Astrocyte (in vitro differentiated cells and primary cell): ENCODE data around the gene DHRS3. TPM values are rescaled to one million over a fixed set of nuclear protein-coding genes. Genes with fewer than 3 reads are reported as not detected.

ENCODE experiments used
- DNase-seq: peaks from one replicate; pipeline ENCODE4 v3.0.0-alpha.2; 2010; ENCODE audit warnings: low read depth
- FAIRE-seq: peaks from 2 replicates; lab custom pipeline; 2011; peaks lifted over from hg19 to GRCh38; lab: Jason Lieb, UNC
- H2AFZ ChIP-seq: 2 replicates; pipeline ENCODE4 v1.6.0; 2012; ENCODE audit warnings: low read depth, low read length, inconsistent platforms
- H3K27ac ChIP-seq: 2 replicates; pipeline ENCODE4 v1.5.1; 2011; ENCODE audit warnings: low read depth, low read length, inconsistent platforms
- H3K27me3 ChIP-seq: 2 replicates; pipeline ENCODE4 v1.6.0; 2011; ENCODE audit warnings: low read length, inconsistent platforms; ENCODE audit not compliant: insufficient read depth
- H3K36me3 ChIP-seq: 2 replicates; pipeline ENCODE4 v1.5.1; 2011; ENCODE audit warnings: low read length, inconsistent platforms; ENCODE audit not compliant: insufficient read depth
- H3K4me1 ChIP-seq: 2 replicates; pipeline ENCODE4 v1.5.1; 2011; ENCODE audit warnings: low read length, inconsistent platforms; ENCODE audit not compliant: insufficient read depth
- H3K4me2 ChIP-seq: 2 replicates; pipeline ENCODE4 v1.6.0; 2012; ENCODE audit warnings: low read length, inconsistent platforms
- H3K4me3 ChIP-seq: 2 replicates; pipeline ENCODE4 v1.5.1; 2011; ENCODE audit warnings: low read depth, mild to moderate bottlenecking, low read length, inconsistent platforms; ENCODE audit not compliant: insufficient read depth
- H3K79me2 ChIP-seq: 2 replicates; pipeline ENCODE4 v1.6.0; 2012; ENCODE audit warnings: mild to moderate bottlenecking, low read length, inconsistent platforms; ENCODE audit not compliant: insufficient read depth
- H3K9ac ChIP-seq: 2 replicates; pipeline ENCODE4 v1.6.0; 2012; ENCODE audit warnings: mild to moderate bottlenecking, low read length, inconsistent platforms
- H3K9me3 ChIP-seq: 2 replicates; pipeline ENCODE4 v1.5.1; 2012; ENCODE audit warnings: low read depth, mild to moderate bottlenecking, low read length, inconsistent platforms; ENCODE audit not compliant: insufficient read depth
- H4K20me1 ChIP-seq: 2 replicates; pipeline ENCODE4 v1.6.0; 2012; ENCODE audit warnings: low read length, inconsistent platforms; ENCODE audit not compliant: insufficient read depth
- H3K27ac Mint-ChIP-seq: one replicate; pipeline ENCODE4 v1.8.0; 2021; ENCODE audit warnings: mild to moderate bottlenecking, mixed read lengths; ENCODE audit not compliant: unreplicated experiment
- H3K27me3 Mint-ChIP-seq: one replicate; pipeline ENCODE4 v1.8.0; 2021; ENCODE audit warnings: low read depth, mixed read lengths; ENCODE audit not compliant: unreplicated experiment
- H3K36me3 Mint-ChIP-seq: one replicate; pipeline ENCODE4 v1.8.0; 2021; ENCODE audit warnings: low read depth, mixed read lengths; ENCODE audit not compliant: unreplicated experiment
- H3K4me1 Mint-ChIP-seq: one replicate; pipeline ENCODE4 v1.8.0; 2021; ENCODE audit warnings: low read depth, mixed read lengths; ENCODE audit not compliant: unreplicated experiment
- H3K4me3 Mint-ChIP-seq: one replicate; pipeline ENCODE4 v1.8.0; 2021; ENCODE audit warnings: mild to moderate bottlenecking, moderate library complexity, mixed read lengths; ENCODE audit not compliant: unreplicated experiment
- H3K9me3 Mint-ChIP-seq: one replicate; pipeline ENCODE4 v1.8.0; 2021; ENCODE audit warnings: mild to moderate bottlenecking, mixed read lengths; ENCODE audit not compliant: unreplicated experiment
- CTCF ChIP-seq: IDR thresholded peaks from 2 replicates; pipeline ENCODE4 v1.5.1; 2011; ENCODE audit warnings: low read depth, mild to moderate bottlenecking, inconsistent platforms, low read length, moderate library complexity; ENCODE audit not compliant: insufficient read depth
- EZH2 ChIP-seq: IDR thresholded peaks from 2 replicates; pipeline ENCODE4 v1.6.1; 2012; ENCODE audit warnings: mild to moderate bottlenecking, low read length, inconsistent platforms; ENCODE audit not compliant: insufficient read depth
- total RNA-seq: library from RNA; stranded (reverse); gene quantifications from 2 replicates; pipeline ENCODE4 v1.2.1, GENCODE V29; 2021

DHRS3 gene
- total RNA-seq, 1 donor from 2014 or later = 3.4 TPM

- no peak overlapping the region for H3K4me2 ChIP-seq
- no peak overlapping the region for H3K4me3 Mint-ChIP-seq
- H3K79me2 ChIP-seq = peaks cover 18% of the 10 kb centered on the region
- H3K4me1 Mint-ChIP-seq = peaks cover 11% of the 10 kb centered on the region
- no peaks in the 10 kb centered on the region for H3K9me3 ChIP-seq
- peaks cover 11% of the 10 kb centered on the region for H3K27me3 Mint-ChIP-seq
- no peak for FAIRE-seq
- H2AFZ ChIP-seq = no peak overlapping the region
- peaks cover 9% of the 10 kb centered on the region for H3K4me1 ChIP-seq
- H3K36me3 ChIP-seq = no peaks in the 10 kb centered on the region
- H3K4me3 ChIP-seq = no peak overlapping the region
- no peaks in the 10 kb centered on the region for H3K36me3 Mint-ChIP-seq
- no peaks in the 10 kb centered on the region for H3K27me3 ChIP-seq
- no peaks in the 10 kb centered on the region for H3K9me3 Mint-ChIP-seq
- TF ChIP-seq CTCF (no peak), EZH2 (no peak)
- DNase-seq = no peak
- no peak overlapping the region for H3K27ac Mint-ChIP-seq
- no peak overlapping the region for H3K27ac ChIP-seq
- peaks cover 46% of the 10 kb centered on the region for H4K20me1 ChIP-seq
- H3K9ac ChIP-seq = no peak overlapping the region
These were observed 32.5 kb downstream of the DHRS3 start for GRCh38 chr1:12585536-12585935.

GRCh38 chr1:12584900-12585525, 33.0 kb downstream of the DHRS3 start:
- Histone ChIP-seq H3K4me1 (peaks cover 9% of the 10 kb centered on the region), H4K20me1 (peaks cover 46% of the 10 kb centered on the region), H3K9me3 (no peaks in the 10 kb centered on the region), H3K79me2 (peaks cover 18% of the 10 kb centered on the region), H3K4me2 (no peak overlapping the region), H3K4me3 (no peak overlapping the region), H3K27ac (no peak overlapping the region), H3K9ac (no peak overlapping the region), H3K27me3 (no peaks in the 10 kb centered on the region), H2AFZ (no peak overlapping the region), H3K36me3 (no peaks in the 10 kb centered on the region)
- no peak overlapping the region for H3K27ac Mint-ChIP-seq
- H3K27me3 Mint-ChIP-seq = peaks cover 9% of the 10 kb centered on the region
- FAIRE-seq (no peak), DNase-seq (no peak)
- no peaks in the 10 kb centered on the region for H3K9me3 Mint-ChIP-seq
- H3K4me3 Mint-ChIP-seq = no peak overlapping the region
- peaks cover 12% of the 10 kb centered on the region for H3K4me1 Mint-ChIP-seq
- no peaks in the 10 kb centered on the region for H3K36me3 Mint-ChIP-seq
- no peak for TF ChIP-seq CTCF
- no peak for TF ChIP-seq EZH2

GRCh38 chr1:12583484-12583883, 34.5 kb downstream of the DHRS3 start:
- no peak overlapping the region for H3K4me3 ChIP-seq
- Mint-ChIP-seq H3K36me3 (no peaks in the 10 kb centered on the region), H3K27ac (no peak overlapping the region)

More at GRCh38 chr1:12583484-12583883, 34.5 kb downstream of the DHRS3 start:
- TF ChIP-seq CTCF (no peak), EZH2 (no peak)
- H3K27ac ChIP-seq = no peak overlapping the region
- H3K9me3 ChIP-seq = no peaks in the 10 kb centered on the region
- no peak overlapping the region for H3K4me3 Mint-ChIP-seq
- no peak overlapping the region for H2AFZ ChIP-seq
- DNase-seq (no peak), FAIRE-seq (no peak)
- H3K4me1 ChIP-seq = peaks cover 4% of the 10 kb centered on the region
- H4K20me1 ChIP-seq = peaks cover 44% of the 10 kb centered on the region
- no peaks in the 10 kb centered on the region for H3K9me3 Mint-ChIP-seq
- no peaks in the 10 kb centered on the region for H3K27me3 ChIP-seq
- H3K79me2 ChIP-seq = peaks cover 17% of the 10 kb centered on the region
- H3K4me2 ChIP-seq = no peak overlapping the region
- peaks cover 2% of the 10 kb centered on the region for H3K36me3 ChIP-seq
- no peak overlapping the region for H3K9ac ChIP-seq
- H3K27me3 Mint-ChIP-seq = peaks cover 8% of the 10 kb centered on the region
- peaks cover 11% of the 10 kb centered on the region for H3K4me1 Mint-ChIP-seq
